Cerebellar nuclear complex (tissue), 1 donor: Measurements from ENCODE around the gene KIRREL3.

Source experiments
- DNase-seq, 2 experiments: peaks; one replicate each; lab custom pipeline; 2025; lab: John Stamatoyannopoulos, UW

KIRREL3 gene

DNA sequence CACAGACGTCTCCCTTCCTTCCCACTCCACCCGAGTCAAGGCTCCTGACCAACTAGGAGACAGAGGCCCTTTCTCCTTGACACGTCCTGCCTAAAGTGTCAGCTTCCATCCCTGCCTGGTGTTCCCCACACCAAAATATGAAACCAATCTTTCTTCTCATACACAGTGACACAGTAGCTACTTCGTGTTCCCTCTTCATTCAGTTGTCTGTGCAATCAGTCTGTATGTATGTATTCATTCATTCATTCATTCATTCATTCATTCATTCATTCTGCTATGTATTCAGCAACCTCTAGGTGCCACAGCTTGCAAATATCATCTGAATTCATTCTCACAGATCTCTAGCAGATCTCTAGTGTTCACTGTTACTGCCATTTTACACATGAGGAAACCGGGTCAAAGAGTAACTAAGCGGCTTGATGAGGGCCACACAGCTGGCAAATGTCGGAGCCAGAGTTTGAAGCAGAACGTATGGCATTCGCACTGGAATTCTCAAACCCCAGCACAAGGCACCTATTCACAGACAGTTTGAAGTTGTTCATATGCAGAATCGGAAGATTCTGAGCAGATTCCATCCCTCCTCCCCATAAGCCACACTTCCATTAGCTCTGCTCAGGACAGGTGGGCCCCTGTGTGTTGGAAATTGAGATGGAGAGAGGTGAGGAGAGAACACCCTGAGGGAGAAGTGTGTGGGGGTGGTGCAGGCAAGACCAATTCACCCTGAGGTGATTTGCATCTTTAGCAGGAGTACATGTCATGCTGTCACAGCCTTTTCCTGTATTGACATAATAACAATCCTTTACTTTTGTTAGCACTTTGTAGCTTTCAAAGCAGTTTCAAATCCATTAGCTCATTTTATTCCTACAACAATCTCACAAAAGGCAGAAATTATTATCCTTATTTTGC lies 369.4 kb downstream of the KIRREL3 start:
- DNase-seq: no peak

- DNase-seq: no peak
Observed at GRCh38 chr11:126630488-126630887, 370.1 kb downstream of the KIRREL3 start.

DNA sequence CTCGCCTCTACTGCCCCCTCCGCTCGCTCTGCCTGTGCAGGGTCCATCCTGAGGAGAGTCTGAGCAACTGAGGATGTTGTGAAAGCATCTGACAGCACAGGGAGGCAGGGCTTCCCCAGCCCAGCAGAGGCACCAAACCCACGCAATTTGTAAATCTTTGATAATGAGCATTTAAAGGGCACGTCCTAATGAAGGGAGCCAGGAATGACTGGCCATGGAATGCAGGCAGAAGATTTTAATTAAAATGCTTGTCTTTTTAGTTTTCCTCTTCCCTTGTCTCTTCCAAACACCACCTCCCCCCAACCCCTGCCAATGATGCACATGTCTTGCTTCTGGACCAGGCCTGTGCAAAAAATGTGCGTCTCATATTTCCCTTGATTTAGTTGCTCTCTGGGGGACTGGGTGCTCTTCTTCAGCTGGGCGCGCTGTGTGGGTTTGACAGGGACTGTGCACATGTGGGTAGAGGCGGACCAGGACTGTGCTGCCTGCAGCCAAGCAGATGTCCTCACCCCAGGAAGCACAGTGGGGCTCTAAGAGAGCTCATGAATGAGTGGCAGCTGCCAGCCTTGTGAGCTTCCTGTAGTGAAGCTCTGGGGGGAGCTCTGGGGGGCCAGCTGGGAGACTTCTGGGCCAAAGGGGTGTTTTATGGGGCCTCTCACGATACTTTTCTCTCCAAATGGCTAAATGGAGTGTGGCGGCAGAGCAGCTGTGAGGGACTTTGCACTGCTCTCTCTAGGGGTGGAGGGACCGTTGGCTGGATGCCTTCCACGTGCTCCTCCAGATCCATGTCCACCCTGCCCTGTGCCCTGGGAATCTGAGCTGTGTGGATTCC lies 371.6 kb downstream of the KIRREL3 start:
- no peak for DNase-seq

GRCh38 chr11:126628450-126628789 lies 372.1 kb downstream of the KIRREL3 start:
- DNase-seq: no peak

GRCh38 chr11:126627421-126627820 lies 373.1 kb downstream of the KIRREL3 start:
- no peak for DNase-seq

DNA sequence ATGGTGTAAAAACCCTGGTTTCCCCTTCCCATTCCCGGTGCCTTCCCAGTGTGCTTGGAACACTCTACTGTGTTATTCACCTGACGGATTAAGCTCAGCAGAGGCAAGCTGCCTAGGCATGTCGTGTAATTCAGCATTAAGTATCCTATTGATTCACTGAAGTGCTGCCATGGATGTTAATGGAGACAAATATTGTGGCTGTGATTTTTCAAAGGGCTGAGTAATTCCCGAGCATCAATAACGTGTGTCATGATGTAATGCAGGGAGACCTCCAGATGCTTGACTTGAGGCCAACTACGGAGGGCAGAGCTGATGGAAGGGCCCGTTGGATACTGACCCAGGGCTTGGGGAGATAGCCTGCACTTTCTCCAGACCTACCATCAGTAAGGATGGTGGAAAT lies 376.1 kb downstream of the KIRREL3 start:
- DNase-seq: no peak

DNA sequence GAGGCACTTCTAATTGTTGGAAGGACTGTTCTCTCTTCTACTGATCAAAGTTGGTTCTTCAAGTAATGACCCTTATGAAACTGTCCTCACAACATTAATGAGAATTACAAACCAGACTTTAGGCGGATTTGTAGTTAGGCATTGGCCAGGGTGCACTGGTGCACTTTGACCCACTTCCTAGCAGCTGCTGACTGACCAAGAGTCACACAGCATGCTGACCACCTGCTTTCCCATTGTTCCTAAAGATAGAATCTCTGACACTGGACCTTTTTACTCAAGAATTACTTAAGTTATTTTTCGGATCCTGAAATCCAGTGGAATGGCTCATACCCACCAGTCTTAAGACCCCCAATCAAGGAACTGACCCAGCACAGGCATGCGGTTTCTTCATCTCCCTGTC lies 381.1 kb downstream of the KIRREL3 start:
- DNase-seq: no peak

DNA sequence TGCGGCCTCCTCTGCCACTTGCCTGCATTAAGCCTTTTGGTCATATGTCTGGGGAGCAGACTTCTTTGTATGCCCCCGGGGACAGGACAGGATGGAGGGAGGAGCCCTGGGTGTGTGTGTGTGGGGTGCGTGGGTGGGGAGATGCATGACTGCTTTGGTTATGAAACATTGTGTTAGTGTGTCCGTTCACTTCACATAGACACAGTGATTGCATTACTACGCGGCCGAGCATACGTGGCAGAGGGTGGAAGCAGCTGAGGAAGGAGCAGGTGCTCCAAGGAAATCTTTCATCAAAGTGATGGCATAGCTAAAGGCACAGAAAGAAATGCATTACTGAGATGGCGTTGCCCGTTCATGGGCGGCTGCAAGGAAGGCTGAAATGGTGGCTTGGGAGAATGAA lies 384.7 kb downstream of the KIRREL3 start:
- no peak for DNase-seq

GRCh38 chr11:126613272-126613671 lies 387.3 kb downstream of the KIRREL3 start:
- no peak for DNase-seq

GRCh38 chr11:126612671-126613070 lies 387.9 kb downstream of the KIRREL3 start:
- DNase-seq: no peak

DNA sequence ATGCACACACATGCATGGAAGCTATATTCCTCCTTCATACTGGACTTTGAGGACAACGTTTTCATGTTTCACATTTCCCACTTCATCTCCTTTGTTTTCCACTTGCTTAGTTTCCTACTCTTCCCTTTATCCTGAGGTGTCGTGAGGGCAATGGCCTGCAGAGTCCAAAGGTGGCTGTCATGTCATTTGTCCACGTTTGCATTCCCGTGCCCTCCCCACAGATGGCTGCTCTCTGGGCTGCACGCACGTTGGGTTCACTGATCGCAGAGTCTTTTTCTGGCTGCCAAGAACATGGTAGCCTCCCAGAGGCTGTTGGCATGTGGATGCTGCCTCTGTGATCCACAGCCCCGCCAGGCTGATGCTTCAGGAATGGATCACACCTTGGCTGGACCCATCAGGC lies 389.1 kb downstream of the KIRREL3 start:
- no peak for DNase-seq

- DNase-seq: no peak
Observed at GRCh38 chr11:126608658-126609057, 391.9 kb downstream of the KIRREL3 start.

DNA sequence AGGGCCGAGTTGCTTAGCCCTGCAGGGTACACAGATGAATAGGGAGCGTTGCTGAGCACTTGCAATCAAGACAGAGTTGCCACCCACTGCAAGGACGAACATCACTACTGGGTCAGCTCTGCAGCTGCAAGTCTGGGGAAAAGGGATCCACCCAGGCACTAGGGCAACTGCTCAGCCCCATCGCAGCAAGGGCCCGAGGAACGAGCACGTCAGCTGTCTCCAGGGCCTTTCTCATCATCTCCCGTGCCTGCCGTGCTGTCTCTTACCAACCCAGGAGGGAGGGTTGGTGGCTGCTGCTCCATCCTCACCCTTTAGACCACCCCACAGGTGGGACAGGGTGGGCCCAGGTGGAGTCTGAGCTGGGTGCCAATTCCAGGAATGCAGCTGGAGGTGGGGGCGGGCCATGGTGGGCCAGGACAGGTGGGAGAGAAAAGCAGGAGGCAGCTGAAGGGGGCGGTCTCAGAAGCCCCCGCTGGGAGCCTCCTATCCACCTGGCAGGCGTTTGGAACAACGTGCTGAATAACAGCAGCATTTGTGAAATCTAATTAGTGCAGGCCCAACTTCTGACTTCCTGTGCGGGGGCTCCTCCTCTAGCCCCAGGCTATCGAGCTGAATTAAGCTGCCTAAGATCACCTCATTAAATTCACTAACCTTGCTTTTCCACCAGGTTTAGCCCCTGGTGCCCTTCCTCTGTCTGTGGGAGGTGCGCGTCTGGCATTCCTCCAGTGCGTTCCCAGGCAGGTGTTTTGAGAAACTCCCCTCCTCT lies 392.6 kb downstream of the KIRREL3 start:
- no peak for DNase-seq

GRCh38 chr11:126607374-126607773 lies 393.2 kb downstream of the KIRREL3 start:
- DNase-seq: no peak

DNA sequence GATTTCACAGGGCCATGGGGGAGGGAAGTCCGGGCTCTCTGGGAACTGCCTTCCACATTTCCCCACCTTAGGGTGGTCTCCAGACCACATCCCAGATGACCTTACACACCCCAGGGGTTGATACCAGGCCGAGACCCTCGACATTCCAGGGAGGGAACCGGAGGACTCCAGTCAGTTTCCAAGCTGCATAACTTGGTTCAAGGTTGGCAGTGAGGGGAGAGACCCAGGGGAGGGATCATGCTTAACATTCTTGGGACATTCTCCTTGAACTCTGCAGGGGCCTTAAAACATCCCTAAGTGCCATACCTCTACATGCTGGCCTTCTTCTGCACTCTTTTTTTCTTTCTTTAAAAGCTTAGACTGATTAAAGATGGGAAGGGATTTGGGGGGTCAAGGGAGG lies 394.1 kb downstream of the KIRREL3 start:
- no peak for DNase-seq

GRCh38 chr11:126604461-126604860 lies 396.1 kb downstream of the KIRREL3 start:
- DNase-seq: no peak

DNA sequence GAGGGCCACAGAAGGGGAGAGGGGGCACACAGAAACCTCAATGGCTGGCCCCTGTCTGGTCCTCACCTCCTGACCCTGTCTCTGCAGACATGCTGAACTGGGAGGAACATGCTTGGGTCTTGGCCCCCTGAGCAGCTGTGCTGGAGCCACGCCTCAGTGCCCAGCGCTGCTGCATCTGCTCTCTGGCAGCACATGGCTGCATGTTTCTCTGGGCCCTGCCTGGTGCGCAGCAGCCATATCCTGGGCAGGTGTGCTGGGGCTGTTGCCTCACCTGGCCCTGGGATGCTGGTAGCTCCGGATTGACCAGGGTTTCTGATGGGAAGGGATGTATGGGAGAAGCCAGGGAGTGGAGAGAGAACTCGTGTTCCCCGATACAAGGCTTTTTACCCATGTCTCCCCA lies 397.1 kb downstream of the KIRREL3 start:
- DNase-seq: no peak

- no peak for DNase-seq
Observed at GRCh38 chr11:126602993-126603392, 397.6 kb downstream of the KIRREL3 start.

DNA sequence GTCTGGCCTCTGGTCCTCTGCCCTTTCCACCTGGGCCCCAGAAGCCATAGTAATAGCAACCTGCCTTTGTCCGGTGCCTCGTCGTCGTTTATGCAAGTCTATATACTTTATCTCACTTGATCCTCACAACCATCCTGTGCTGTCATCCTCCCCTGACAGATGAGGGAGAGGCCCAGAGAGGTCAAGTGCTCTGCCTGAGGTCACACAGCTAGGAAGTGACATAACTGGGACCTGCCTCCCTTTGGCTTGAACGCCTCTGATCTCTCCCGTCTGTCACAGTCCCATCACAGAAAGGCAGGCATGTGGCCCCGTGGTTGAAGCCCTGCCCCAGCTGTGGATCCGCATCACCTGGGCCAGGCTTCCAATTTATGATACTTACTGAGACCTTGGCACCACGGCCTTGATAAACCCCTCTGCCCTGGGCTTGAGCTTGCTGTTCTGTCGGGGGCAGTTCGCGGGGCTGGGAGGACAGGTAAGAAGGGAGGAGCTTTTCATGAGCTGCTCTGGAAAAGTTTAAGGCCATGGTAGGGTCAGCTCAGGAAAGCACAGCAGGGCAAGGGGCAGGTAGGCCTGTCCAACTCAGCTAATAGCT lies 398.1 kb downstream of the KIRREL3 start:
- no peak for DNase-seq

- DNase-seq: no peak
Observed at GRCh38 chr11:126601550-126602215, 398.9 kb downstream of the KIRREL3 start.

DNA sequence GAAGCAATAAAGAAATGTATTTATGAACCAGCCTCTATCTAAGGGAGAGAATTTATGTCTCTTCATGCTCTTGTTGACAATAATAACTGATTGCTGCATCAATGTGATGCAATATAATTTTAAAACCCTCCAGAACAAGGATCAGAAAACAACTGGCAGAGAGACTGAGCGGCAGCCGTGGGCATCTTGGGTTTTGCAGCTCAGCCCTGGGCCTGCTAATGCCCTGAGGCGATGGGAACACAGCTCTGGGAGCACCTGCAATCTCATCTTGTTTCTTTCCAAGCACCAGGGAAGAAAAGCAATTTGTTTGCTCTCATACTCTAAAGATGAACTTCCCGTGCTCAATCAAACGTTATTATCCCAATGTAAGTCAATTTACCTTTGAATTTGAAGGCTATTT lies 399.4 kb downstream of the KIRREL3 start:
- DNase-seq: no peak
